GM19099 (cell line): Measurements from ENCODE around the gene SSTR4.

Source experiments
- POLR2A ChIP-seq: IDR thresholded peaks from 3 replicates; pipeline ENCODE4 v1.6.1; 2011; ENCODE audit warnings: low read depth; ENCODE audit not compliant: insufficient read length; ENCODE audit errors: extremely low read depth

The SSTR4 gene, protein sequence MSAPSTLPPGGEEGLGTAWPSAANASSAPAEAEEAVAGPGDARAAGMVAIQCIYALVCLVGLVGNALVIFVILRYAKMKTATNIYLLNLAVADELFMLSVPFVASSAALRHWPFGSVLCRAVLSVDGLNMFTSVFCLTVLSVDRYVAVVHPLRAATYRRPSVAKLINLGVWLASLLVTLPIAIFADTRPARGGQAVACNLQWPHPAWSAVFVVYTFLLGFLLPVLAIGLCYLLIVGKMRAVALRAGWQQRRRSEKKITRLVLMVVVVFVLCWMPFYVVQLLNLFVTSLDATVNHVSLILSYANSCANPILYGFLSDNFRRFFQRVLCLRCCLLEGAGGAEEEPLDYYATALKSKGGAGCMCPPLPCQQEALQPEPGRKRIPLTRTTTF

DNA sequence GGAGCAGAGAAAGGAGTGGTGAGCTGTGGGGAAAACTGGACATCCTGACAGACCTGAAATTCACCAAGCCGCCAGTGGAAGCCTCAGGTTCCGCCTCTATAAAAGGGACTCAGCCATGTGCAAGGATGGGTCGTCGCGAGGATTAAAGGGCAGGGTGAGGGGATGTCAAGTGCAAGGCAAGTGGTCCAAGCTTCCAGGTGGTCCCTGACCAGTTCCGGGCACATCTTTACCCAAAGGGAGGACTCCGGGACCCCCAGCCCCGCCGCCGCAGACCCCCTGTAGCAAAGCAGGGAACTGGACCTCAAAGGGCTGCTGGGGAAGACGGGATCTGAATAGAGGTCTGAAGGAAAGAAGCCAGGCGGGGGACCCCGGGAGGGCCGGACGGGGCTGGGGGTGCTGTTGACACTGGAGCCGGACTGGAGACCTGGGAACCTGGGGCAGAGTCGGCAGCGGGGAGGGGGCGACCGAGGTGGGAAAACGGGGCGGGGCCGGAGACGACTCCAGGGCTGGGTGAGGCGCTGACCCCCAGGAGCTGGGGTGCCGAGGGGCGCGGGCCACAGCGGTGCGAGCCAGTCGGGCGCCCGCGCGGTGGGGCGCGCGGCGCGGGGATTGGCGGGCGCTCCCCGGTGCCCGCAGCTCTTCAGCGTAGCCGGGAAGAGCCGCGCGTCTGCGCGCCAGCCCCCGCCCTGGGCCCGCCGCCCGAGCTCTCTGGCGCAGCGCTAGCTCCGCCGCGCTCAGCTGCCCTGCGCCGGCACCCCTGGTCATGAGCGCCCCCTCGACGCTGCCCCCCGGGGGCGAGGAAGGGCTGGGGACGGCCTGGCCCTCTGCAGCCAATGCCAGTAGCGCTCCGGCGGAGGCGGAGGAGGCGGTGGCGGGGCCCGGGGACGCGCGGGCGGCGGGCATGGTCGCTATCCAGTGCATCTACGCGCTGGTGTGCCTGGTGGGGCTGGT lies at the start of gene SSTR4:
SSTR4 (plus strand) TSS at position 592 of the 951 bp plus-strand sequence; CDS start at position 764, 172 bp downstream.
- no peak for TF ChIP-seq POLR2A

DNA sequence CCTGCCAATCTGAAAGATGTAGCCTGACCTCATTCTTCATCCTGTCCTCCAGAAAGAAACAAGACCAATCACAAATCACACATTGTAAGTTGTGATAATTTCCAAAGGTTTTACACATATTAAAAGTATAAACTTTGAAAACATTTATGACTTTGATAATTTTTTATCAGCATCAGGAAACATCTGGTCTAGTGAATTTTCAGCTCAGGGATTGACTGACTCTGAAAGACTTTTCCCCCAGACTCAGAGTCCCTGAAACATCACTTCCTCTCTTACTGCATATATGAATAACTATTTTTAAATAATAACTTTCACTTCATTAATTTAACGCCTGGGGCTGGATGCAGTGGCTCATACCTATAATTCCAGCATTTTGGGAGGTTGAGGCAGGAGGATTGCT lies 48.5 kb upstream of the SSTR4 start:
- no peak for TF ChIP-seq POLR2A

DNA sequence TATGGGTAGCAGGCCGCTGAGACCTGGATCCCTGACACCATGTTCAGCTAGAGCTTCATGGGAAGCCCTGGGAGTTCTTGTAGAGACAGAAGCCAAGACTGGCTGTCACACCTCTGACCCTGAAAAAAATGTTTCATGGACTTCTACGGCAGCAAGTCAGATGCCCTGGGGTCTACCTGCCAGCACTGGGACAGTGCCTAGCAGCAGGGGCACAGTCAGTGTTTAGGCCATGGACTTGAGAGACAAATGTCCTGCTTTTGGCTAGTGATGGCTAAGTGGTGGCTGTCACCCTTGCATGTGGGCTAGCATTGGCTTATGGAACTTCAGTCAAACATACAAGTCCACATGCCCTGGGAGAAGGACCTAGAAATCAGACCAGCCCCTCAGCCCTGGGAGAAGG lies 41.3 kb upstream of the SSTR4 start:
- TF ChIP-seq POLR2A, result no peak

DNA sequence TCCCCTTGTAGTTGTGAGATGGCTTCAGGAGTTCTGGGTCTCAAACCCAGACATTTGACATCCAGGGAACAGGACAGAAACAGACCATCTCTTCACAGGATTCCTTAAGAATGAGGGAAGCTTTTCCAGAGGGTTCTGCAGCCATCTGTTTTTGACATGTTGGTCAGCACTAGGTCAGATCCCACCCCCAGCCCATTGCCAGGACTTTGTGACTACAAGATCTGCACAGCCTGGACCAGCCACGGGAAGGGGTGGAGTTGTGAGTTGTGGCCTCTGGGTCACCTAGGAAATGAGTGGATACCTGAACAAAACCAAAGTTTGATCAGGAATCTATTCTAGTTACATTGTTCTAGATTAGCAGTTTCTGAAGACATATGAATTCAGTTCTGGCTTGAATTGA lies 39.2 kb upstream of the SSTR4 start:
- no peak for TF ChIP-seq POLR2A

DNA sequence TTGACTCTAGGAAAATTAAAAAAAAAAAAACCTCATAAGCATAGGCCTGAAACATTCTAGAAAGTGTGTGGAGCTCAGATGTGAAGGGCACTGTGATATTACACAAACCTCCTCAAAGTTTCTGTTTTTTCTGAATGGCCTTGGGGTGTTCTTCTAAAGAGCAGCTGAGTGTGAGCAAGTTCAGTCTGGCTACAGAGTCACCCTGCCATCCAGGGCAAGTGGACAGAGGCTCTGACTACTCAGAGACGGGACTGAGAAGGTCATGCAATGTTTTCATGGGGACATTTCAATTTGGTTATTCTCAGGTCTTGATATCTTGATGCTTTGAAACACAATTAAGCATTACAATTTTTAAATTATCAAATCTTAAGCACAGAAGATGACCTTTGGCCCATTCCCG lies 36.6 kb upstream of the SSTR4 start:
- TF ChIP-seq POLR2A, result no peak

DNA sequence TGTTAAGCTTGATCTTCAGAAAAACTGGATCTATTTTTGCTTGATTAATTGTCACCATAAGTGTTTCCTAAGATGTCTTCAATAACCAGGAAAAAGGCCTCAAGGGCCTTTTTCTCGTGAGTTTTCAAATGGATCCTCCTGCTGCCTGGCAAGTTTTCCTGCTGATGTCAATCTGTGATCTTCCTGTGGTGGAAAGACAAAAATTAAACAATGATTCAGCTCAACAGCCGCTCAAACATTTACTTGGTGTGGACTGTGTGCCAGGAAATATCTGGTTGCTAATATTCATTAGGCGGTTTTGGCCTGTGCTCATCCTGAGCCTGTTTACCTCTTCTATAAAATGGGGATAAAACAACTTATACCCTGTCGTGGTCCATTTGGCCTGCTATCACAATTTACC lies 35.4 kb upstream of the SSTR4 start:
- TF ChIP-seq POLR2A, result no peak

DNA sequence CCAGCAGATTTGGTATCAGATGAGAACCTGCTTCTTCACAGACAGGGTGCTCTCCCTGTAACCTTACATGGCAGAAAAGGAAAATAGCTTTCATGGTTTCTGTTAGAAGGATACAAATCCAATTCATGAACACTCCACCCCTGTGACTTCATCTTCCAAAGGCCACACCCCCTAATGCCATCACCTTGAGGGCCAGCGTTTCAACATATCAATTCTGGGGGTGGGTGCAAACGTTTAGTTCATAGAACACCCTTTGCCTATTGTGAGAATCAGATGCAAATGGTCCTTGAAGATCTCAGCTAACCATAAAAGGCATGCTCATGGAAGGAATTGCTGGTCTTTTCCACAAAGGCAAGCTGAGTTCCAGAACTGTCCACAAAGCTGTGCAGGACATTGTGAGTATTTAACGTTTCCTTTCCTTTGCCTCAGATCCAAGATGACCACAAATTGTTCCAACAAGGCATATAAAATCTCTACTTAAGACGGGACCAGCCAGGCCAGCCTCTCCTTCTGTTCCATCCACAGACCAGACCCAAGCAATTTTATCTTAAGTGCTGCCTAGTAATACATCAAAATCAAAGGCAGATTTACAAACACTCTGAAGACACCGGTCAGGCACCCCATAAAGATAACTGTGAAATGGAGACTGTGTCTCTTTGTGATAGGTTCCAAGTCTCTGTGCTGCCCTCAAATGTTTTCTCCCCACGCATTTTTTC lies 34.7 kb upstream of the SSTR4 start:
- no peak for TF ChIP-seq POLR2A

DNA sequence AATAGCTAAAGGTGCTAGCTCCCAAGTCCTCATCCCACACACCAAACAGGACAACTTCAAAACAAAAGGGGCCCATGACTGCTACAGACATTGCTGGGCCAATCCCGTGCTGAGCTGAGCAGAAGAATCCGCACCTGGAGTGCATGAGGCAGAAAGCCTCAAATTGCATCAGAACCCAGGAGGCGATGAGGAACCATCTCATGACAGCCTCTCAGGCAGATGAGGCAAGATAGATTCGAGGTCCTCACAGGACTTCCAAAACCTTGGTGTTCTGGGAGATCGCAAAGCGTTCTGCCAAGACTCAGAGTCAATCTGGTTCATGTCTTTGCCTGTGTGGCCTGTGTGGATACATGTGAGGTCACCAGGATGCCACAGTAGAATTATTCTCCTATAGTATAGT lies 32.8 kb upstream of the SSTR4 start:
- no peak for TF ChIP-seq POLR2A

DNA sequence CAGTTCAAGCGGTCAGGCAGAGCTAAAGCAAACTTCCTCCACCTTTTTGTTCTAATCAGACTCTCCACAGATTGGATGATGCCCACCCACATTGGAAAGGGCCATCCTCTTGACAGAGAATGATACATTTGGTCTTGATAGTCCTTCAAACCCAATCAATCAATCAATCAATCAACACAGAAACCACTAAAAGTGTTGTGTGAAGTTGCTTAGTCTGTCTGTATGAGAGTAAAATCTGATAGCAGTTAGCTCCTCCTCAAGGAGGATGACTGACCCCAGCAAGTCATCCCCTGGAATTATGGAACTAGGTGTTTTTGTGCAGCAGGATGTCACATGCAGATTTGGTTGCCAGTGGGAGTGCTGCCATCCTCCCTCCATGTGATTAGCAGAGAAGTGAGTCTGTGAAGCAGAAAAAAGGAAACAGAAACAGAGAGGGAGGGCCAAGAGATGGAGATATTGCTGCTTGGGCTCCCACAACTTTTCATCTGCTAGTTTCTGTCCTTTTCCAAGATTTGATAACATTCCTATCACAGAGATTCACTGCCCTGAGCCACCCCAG lies 32.0 kb upstream of the SSTR4 start:
- TF ChIP-seq POLR2A, result no peak

DNA sequence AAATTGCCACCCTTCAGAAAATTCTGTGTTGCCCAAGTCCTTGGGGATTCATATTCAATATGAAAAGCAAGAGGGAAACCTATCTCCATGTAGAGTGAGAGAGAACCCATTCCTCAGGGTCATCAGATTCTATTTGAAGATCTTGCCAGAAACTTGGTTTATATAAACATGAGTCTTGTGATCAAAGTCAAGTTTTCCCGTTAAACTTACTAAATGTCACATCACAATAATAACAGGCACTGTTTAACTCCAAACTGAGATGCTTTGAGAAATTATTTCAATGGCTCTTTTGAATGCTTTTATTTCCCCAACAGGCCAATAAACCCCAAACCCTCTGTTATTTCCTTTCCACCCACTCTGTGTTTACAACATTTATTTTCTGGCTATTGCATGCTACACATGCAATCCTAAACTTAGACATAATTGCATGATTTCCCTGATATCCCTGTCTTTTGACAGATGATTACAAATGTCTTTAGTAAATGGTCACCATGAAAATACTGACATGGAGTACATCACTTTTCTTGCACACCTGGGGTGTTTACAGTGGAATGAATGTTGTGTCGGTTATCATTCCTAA lies 31.1 kb upstream of the SSTR4 start:
- no peak for TF ChIP-seq POLR2A

DNA sequence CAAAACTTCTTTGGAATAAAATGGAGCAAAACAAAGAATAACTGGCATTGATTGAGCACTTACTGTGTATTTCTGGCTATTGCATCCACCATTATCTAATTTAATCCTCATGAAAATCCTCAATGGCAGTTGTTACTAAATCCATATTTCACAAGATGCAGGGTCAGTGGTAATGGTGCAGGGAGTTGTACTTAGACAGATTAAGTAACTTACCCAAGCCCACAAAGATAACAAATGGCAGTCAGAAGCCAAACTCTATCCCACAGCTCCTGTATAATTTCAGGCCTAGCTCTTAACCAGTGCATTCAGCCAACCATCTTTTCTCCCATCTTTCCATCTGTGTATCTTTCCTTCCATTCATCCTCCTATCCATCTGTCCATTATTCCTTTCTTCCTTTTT lies 29.3 kb upstream of the SSTR4 start:
- TF ChIP-seq POLR2A, result no peak

DNA sequence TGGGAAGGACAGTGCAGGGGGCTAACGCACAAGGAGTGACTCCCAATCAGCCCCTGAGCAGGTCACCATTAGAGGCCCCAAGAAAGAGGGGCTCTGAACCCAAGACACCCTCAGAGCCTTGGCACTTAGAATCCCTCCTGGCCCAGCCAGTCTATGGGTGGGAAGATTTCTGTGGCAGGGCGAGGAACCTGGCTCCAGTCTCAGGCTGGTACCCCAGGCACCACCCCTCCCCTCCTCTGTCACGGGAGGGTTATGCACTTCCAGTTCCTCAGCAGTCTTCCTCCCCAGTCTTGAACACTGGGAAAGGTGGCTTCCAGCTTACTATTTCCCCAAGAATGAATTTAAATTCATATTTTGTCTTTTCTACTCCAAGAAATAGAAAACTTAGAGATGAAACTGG lies 27.6 kb upstream of the SSTR4 start:
- TF ChIP-seq POLR2A, result no peak

DNA sequence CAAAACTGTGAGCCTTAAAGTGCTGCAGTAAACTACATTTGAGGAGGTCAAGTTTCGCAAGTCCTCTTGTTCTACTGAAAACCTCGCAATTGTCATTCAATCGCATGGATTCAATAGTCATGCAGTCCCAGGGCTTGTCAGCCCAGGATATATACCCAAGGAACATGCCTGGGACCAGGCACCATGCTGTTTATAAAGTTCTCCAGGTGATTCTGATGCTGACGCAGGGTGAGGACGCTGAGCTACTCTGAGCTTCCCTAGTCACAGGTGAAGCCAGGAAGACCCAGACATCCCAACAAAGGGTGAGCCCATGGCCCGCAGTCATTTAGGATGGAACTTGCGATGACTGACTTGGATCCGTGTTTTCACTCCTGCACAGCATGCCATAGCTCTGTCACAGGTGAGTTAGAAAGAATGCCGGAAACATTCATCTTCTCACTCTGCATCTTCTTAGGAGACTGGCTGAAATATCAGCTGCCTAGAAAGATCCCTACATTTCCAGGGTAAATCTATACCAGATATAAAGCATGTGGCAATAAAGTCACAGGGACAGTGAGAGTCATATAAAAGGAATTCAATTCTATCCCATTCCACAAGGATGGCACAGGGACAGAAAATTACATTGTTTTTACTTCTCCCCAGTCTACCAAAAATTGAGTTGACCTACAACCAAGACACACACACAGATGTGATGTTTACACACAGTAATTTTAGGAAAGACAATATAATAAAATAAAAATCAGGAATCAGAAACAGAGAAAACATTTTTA lies 27.0 kb upstream of the SSTR4 start:
- no peak for TF ChIP-seq POLR2A

DNA sequence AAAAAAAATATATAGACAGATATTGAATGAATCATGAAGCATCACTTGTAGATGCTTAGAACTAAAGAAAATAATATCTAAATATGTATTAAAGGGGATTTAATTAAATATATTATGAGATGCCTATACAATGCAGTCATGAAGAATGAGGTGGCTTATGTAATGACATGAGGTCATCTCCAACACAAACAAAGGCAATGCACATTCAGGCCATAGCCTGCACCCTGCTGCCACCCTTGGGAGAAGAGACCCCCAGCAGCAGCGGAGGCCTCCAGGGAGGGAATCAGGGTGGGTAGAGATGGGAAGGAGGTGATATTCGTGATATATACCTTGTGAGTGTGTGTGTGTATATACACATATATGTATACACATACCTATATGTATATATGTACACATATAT lies 26.4 kb upstream of the SSTR4 start:
- no peak for TF ChIP-seq POLR2A
